A204.1 (cell line): ENCODE results near the gene EHBP1.

ENCODE experiments used
- FAIRE-seq: peaks from 2 replicates; lab custom pipeline; 2012; peaks lifted over from hg19 to GRCh38; lab: Jason Lieb, UNC

EHBP1 gene

GRCh38 chr2:63052411-63053080 is 347.0 kb downstream of the EHBP1 start:
- no peak for FAIRE-seq

- FAIRE-seq: no peak
These were observed 347.8 kb downstream of the EHBP1 start for GRCh38 chr2:63053081-63053888.

- no peak for FAIRE-seq
These were observed 348.5 kb downstream of the EHBP1 start for GRCh38 chr2:63053889-63054602.

GRCh38 chr2:63054841-63055225 is 349.3 kb downstream of the EHBP1 start:
- FAIRE-seq: no peak

GRCh38 chr2:63055226-63056106 is 350.0 kb downstream of the EHBP1 start:
- no peak for FAIRE-seq

- FAIRE-seq: no peak
These were observed 350.9 kb downstream of the EHBP1 start for GRCh38 chr2:63056107-63057050.

GRCh38 chr2:63057249-63058143 is 352.0 kb downstream of the EHBP1 start:
- no peak for FAIRE-seq

GRCh38 chr2:63058144-63058920 is 352.8 kb downstream of the EHBP1 start:
- no peak for FAIRE-seq

- no peak for FAIRE-seq
These were observed 353.6 kb downstream of the EHBP1 start for GRCh38 chr2:63058921-63059792.

GRCh38 chr2:63059793-63060471 is 354.4 kb downstream of the EHBP1 start:
- no peak for FAIRE-seq

- peak; percentile 58 for FAIRE-seq
These were observed 355.0 kb downstream of the EHBP1 start for GRCh38 chr2:63060472-63060991.

GRCh38 chr2:63064197-63064596 is 358.7 kb downstream of the EHBP1 start:
- FAIRE-seq: no peak

GRCh38 chr2:63064661-63065060 is 359.1 kb downstream of the EHBP1 start:
- FAIRE-seq: no peak

- no peak for FAIRE-seq
These were observed 360.8 kb downstream of the EHBP1 start for GRCh38 chr2:63066265-63066664.

- FAIRE-seq: no peak
These were observed 361.3 kb downstream of the EHBP1 start for GRCh38 chr2:63066838-63067237.

- FAIRE-seq: no peak
These were observed 366.2 kb downstream of the EHBP1 start for GRCh38 chr2:63071664-63072063.

GRCh38 chr2:63073994-63074393 is 368.5 kb downstream of the EHBP1 start:
- no peak for FAIRE-seq
